GM21619 (cell line): ENCODE data around the gene PARN.

Source experiments
- ATAC-seq: cut with Tn5 transposase; IDR thresholded peaks from one replicate; pipeline ENCODE4 v1.9.1; 2021; ENCODE audit not compliant: unreplicated experiment

The PARN gene

GRCh38 chr16:14529010-14529669 is 100.9 kb downstream of the PARN start:
- no peak for ATAC-seq

GRCh38 chr16:14528306-14528705 is 101.8 kb downstream of the PARN start:
- ATAC-seq: no peak

- ATAC-seq: no peak
These were observed 102.5 kb downstream of the PARN start for GRCh38 chr16:14527411-14528044.

- ATAC-seq: no peak
These were observed 104.5 kb downstream of the PARN start for GRCh38 chr16:14525596-14525995.

- no peak for ATAC-seq
These were observed 105.1 kb downstream of the PARN start for GRCh38 chr16:14524979-14525378.

GRCh38 chr16:14523632-14524031 is 106.4 kb downstream of the PARN start:
- ATAC-seq: no peak

- ATAC-seq: no peak
These were observed 107.4 kb downstream of the PARN start for GRCh38 chr16:14522671-14523070.

GRCh38 chr16:14520753-14521152 is 109.3 kb downstream of the PARN start:
- no peak for ATAC-seq

- ATAC-seq: no peak
These were observed 115.1 kb downstream of the PARN start for GRCh38 chr16:14514967-14515366.

GRCh38 chr16:14513389-14514107 is 116.5 kb downstream of the PARN start:
- no peak for ATAC-seq

- no peak for ATAC-seq
These were observed 118.3 kb downstream of the PARN start for GRCh38 chr16:14511800-14512135.

- no peak for ATAC-seq
These were observed 118.9 kb downstream of the PARN start for GRCh38 chr16:14510939-14511799.

GRCh38 chr16:14510581-14510938 is 119.5 kb downstream of the PARN start:
- no peak for ATAC-seq

- no peak for ATAC-seq
These were observed 120.4 kb downstream of the PARN start for GRCh38 chr16:14509675-14510132.

- no peak for ATAC-seq
These were observed 121.0 kb downstream of the PARN start for GRCh38 chr16:14509055-14509454.

- ATAC-seq: no peak
These were observed 124.2 kb downstream of the PARN start for GRCh38 chr16:14505846-14506245.

- ATAC-seq: peak; percentile 79
These were observed 126.9 kb downstream of the PARN start for GRCh38 chr16:14502932-14503741.

- ATAC-seq: no peak
These were observed 127.7 kb downstream of the PARN start for GRCh38 chr16:14502256-14502875.

GRCh38 chr16:14501331-14502255 is 128.5 kb downstream of the PARN start:
- no peak for ATAC-seq
